Activated CD8-positive, alpha-beta memory T cell treated with anti-CD3 and anti-CD28 coated beads for 24 hours (primary cell): ENCODE results near the gene PIAS1.
"Not testable (repeated sequence)": the region's sequence is repeated elsewhere in the genome, so short reads cannot be mapped to it uniquely, and the experiment has no call there.

ENCODE experiments used
- DNase-seq: peaks from one replicate; pipeline ENCODE4 v3.0.0-alpha.2; 2020

PIAS1 gene

GRCh38 chr15:68130851-68131250 is 76.7 kb downstream of the PIAS1 start:
- DNase-seq, result no peak

GRCh38 chr15:68137096-68137495 is 83.0 kb downstream of the PIAS1 start:
- no peak for DNase-seq

GRCh38 chr15:68143129-68143528 is 89.0 kb downstream of the PIAS1 start:
- DNase-seq, result no peak

GRCh38 chr15:68143785-68144184 is 89.7 kb downstream of the PIAS1 start:
- DNase-seq, result no peak

DNA sequence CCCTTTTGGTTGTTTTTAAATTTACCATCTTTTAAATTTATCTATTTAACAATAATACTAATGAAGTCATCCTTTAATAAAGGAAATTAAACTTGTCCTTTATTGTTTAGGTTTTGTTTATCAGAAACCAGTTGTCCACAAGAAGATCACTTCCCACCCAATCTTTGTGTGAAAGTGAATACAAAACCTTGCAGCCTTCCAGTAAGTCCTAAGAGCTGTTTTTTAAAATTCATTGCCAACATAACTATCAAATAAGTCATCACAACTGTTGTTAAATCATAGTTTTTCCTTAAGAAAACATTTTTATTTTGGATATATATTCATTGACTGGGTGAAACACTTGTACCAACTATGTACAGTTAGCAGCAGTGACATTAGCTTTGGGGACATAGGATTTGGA is 91.6 kb downstream of the PIAS1 start:
- no peak for DNase-seq

DNA sequence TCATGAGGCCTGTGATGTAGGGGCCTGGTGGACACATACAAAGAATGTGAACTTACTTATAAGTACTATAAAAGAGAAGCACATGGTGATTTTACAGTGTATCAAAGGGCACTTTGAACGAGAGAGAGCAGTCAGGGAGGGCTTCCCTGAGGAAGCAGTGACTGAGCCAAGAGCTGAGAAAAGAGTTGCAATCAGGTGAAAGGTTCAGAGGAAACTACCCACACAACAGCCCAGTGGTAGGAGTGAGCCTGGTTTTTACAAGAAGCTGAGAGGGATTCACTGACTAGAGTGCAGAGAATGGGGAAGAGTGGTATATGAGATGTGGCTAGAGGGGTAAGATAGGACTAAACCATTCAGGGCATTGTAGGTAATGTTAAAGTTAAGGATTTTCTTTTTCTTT is 93.9 kb downstream of the PIAS1 start:
- DNase-seq, result no peak

- DNase-seq, result no peak
These were observed 94.9 kb downstream of the PIAS1 start for GRCh38 chr15:68149059-68149458.

DNA sequence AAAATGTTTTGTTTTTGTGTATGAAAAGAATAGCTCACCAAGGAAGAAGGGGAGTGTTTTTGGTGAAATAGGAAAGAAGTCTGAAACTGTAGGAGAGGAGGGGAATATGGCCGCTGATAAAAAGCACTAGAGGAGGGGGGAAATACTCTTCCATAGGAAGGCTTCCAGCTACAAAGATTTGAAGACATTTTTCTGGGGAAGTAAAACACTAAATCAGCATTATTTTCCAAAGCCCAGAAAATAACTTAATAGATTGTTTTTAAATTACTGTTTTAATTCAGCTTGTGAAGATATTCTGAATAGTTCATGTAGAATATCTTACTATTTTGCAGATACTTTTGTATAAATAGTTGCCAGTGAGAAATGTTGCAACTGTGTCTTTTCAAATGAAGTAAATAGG is 96.1 kb downstream of the PIAS1 start:
- DNase-seq, result no peak

DNA sequence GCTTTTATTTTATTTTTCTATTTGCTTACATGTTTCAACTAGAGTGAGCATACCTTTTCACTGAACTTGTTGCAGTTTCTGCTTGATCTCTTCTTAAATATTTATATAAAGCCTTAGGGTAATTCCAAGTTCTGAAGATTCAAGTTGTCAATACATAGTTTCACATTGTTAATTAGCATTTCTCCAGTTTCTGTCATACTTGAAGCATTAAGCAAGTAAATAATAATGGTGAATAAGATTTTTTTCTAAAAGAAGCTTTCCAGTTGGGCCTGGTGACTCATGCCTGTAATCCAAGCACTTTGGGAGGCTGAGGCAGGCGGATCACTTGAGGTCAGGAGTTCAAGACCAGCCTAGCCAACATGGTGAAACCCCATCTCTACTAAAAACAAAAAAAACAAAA is 97.2 kb downstream of the PIAS1 start:
- no peak for DNase-seq

DNA sequence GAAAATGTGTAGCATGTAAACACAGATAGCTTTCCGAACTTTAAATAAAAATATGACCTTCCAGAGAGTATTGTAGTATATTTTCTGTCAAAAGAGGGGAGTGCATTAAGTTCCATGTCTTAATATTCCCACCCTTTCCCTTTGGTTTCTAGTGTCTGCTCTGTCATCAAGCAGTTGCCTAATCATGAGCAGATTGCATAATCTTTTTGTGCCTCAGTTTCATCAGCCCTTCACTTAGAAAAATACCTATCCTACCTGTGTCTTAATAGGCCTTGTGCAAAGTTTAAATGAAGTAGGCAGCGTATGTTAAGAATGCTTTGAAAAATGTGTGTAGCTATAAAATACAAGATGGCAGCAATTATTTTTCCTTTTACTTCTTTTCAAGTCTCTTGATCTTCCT is 98.2 kb downstream of the PIAS1 start:
- no peak for DNase-seq

DNA sequence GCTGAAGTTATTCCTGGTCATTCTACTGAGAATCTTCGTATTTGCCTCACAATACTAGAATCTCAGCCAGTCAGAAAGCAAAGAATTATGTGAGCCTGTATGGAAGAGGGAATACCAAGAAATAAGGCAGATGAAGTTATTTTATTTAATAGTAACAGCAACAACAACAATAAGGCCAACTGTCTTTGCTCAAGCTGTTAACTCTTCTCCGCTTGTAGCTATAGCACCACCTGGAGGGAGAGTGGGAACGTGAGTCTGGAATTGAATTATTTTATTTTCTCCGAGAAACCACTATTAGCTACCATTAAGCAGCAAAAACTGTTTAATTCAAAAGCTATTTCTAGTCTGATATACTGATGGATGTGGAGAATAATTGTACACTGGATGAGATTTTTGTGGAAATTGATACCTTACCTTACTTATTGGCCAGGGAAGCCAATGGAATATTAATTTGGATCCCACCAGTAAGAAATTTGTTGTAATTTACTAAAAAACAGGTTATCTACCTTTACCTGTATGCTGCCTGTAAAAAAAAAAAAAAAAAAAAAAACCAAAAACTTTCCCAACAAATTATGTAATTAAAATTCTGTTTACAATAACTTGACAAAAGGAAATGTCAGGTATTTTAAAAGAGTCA is 100.9 kb downstream of the PIAS1 start:
- DNase-seq, result no peak

DNA sequence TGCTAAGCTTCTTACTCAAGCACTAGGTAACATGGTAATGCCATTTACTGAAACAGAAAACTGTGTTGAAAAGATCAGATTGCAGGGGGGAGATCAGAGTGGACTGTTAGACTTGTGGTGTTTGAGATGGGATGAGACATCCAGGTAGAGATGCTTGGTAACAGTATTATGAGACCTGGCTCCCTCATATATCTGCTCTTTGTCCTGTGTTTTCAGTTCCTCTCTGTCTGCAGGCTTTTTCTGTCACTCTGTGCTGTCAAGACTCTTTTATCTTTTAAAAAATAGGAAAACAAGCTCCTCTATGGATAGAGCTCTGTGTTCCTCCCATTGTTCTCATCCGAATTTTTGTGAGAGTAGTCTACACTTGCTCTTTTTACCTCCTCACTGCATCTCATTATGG is 103.0 kb downstream of the PIAS1 start:
- no peak for DNase-seq

DNA sequence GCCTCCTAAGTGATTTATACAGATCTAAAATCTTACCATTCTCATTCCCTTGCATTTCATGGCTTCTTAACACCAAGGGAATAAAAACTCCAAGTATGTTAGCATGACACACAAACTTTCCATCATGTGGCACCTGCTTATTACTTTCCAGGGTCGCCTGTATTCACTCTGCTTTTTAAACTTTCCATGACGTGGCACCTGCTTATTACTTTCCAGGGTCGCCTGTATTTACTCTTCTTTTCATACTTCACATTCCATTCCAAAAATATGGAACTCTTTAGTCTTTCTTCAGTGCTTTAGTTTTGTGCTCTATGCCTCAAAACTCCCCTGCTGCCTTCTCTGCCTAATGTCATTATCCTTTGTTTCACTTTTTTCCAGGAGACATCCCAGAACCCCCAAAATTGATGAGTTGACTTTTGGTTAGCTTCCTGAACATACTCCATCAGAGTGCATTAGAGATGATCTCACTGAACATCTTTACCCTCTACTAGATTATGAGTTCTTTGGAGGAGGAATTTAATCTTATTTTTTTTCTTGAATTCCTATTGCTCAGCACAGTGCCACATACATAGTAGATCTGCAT is 104.0 kb downstream of the PIAS1 start:
- DNase-seq, result no peak

DNA sequence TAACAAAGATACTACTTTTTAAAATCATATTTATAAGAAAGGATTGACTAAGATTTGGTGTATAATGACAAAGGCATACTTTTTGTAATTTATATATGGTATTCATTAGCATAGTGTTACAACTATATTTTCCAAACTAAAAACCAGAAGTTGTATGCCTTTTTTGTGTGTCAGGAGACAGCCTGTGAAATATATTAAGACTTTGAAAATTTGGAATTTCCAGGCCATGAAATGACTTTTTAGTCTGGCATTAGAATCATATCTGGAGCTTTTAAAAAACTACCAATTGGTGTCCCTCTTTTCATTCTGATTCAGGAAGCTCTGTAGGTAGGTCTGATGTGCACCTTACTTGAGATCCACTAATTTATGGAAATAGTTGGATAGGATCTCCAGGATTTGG is 109.1 kb downstream of the PIAS1 start:
- DNase-seq, result no peak

DNA sequence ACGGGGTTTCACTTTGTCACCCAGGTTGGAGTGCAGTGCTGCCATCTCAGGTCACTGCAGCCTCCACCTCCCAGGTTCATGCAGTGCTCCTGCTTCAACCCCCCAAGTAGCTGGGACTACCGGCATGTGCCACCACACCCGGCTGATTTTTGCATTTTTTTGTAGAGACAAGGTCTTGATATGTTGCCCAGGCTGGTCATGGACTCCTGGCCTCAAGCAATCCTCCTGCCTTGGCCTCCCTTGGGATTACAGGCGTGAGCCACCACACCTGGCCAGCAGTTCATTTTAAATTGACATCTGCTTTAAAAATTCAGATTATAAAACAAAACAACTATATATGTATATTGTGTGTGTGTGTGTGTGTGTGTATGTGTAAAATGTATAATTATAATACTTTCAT is 112.7 kb downstream of the PIAS1 start:
- no peak for DNase-seq

DNA sequence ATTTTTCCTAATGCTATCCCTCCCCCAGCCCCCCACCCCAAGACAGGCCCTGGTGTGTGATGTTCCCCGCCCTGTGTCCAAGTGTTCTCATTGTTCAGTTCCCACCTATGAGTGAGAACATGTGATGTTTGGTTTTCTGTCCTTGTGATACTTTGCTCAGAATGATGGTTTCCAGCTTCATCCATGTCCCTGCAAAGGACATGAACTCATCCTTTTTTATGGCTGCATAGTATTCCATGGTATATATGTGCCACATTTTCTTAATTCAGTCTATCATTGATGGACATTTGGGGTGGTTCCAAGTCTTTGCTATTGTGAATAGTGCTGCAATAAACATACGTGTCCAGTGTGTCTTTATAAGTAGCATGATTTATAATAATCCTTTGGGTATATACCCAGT is 117.9 kb downstream of the PIAS1 start:
- DNase-seq, result not testable (repeated sequence)

DNA sequence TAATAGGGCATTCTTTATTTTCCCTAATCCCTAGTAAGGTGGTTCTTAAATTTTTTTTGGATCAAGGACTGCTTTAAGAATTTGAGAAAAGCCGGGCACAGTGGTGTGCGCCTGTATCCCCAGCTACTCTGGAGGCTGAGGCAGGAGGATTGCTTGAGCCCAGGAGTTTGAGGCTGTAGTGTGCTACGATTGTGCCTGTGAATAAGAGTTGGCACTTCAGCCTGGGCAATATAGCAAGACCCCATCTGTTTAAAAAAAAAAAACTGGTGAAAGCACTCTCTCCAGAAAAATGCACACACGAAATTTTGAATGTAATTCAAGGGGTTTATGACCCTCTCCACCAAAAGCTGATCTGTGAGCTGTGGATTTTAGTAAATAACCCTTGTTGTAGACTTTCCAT is 119.0 kb downstream of the PIAS1 start:
- DNase-seq, result no peak

DNA sequence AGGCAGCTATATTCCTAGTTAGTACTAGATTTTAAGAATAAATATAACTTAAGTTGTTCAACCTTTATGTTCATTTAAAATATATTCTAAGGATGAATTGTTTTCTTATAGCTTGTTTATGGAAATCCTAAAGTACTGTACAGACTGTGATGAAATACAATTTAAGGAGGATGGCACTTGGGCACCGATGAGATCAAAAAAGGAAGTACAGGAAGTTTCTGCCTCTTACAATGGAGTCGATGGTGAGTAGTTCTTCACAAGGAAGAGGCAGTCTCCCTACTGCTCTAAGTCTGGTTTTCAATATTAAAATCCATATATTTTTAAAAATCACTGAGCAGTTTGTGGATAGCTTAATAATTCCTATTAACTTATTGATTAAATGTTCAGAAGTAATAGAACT is 121.4 kb downstream of the PIAS1 start:
- DNase-seq, result no peak

DNA sequence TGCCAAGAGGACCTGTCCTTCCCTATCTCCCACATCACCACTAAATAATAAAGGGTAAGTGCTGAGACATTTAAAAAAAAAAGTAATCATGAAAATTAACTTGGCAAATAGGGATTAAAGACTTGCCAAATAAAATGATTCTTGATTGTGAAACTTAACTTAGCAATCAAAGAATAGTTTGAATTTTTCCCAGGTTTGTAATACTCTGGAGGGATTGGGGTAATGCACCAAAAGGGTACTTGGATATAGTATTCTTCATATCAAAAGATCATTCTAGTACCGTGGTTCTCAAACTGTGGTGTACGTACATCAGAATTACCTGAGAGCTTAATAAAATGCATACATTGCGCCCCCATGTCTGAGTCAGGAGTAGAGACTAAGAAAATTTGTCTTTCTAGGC is 122.5 kb downstream of the PIAS1 start:
- no peak for DNase-seq

DNA sequence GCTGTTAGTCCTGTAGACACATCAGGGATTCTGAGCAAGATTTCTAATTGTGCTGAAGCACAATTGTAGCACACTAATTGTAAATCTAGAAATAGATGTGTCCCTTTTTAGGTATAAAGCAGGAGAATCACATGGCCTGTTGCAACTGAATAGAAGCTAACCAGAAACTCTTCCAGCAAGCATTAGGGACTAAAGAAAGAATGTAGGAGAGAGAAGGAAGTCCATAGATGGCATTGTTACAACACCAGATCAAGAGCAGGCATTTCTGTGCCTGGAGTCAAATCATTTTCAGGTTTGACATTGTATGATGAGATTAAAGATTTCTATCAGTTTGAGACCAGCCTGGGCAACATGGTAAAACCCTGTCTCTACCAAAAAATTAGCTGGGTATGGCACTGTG is 123.6 kb downstream of the PIAS1 start:
- no peak for DNase-seq

DNA sequence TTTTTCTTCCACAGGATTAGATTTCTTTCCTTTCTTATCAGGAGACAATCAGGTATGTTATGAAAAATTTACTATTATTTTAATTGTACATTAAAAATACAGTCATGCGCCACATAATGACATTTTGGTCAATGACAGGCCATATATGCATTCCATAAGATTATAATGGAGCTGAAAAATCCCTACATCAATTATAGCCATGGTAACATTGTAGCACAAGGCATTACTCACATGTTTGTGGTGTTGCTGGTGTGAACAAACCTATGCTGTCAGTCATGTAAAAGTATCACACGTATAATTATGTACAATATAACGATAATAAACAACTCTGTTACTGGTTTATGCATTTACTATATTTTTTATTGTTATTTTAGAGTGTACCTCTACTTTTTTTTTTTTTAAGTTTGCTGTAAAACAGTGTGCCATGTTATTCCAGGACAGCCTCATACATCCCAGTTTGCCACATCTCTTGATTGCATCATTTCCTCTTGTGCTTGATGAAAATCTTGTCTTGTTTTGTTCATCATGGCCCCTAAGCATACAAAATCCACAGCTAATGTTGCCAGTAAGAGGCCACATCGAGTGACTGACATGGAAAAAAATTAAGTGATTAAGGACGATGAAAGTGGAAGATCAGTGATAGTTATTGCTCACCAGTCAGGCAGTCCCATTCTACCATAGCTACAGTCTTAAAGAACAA is 129.7 kb downstream of the PIAS1 start:
- no peak for DNase-seq

DNA sequence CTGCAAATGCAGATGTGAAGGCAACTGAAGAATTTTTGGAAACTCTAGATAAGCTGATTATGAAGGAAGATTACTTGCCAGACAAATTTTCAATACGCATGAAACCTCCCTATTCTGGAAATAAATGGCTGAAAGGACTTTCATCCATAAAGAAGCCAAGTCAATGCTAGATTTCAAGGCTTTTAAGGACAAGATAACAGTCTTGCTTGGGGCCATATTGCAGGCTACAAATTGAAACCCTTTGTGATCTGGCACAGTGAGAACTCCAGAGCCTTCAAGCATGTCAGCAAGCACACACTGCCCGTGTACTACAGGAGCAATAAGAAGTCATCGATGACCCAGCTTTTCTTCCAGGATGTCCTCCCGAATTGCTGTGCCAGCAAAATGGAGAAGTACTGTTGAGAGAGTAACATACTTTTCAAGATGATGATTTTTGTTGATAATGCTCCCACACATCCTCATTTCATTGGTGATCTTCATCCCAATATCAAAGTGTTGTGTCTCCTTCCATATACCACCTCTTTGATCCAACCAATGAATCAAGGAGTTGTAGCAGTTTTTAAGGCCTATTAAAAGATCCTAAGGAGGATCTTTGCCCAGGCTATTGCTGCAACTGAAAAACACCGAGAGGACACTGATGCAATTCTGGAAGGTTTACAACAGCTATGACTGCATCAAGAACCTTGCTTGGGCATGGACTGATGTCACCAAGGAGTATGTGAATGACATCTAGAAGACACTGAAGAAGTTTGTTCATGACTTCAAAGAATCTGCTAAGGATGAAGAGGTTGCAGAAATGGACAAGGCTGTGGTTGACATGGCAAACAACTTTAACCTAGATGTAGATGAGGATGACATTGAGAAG is 130.7 kb downstream of the PIAS1 start:
- no peak for DNase-seq

- no peak for DNase-seq
These were observed 132.7 kb downstream of the PIAS1 start for GRCh38 chr15:68186671-68187397.
